ENCODE data around the gene NOS1AP. TPM values are rescaled to one million over a fixed set of nuclear protein-coding genes. Genes with fewer than 3 reads are reported as not detected.
A peak's percentile ranks its signal among the peaks of the same experiment; 100 is the strongest.
"Not testable (repeated sequence)": the region's sequence is repeated elsewhere in the genome, so short reads cannot be mapped to it uniquely, and the experiment has no call there.

NOS1AP gene
- total RNA-seq, 1 donor = 0.18 TPM

GRCh38 chr1:162195567-162195966 is 126.1 kb downstream of the NOS1AP start:
- no peak for TF ChIP-seq CTCF (IDR thresholded peaks at IDR 0.05; ENCODE audit: insufficient read depth, low read length)
- no peak overlapping the region for H3K4me3 ChIP-seq (ENCODE audit: low read depth, low read length)
- DNase-seq (ENCODE audit: low read depth) = no peak

DNA sequence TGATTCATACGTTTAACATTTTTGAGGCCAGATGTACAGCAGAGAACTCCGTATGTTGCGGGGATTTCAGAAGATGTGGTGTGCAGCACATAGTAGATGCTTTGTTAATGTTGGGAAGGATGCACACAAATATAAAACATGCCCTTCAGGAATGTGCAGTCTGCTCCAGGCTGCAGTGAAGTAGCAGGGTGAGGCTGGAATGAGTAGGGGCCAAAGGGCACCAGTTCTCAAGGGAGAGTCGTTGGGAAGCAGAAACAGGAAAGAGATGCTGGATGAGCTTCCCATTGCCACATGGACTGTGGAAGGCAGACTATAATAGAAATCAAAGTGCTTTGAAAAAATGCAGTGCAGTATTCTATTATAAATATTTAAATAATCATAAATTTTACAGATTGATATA is 126.9 kb downstream of the NOS1AP start:
- no peak overlapping the region for H3K4me3 ChIP-seq (ENCODE audit: low read depth, low read length)
- TF ChIP-seq CTCF (IDR thresholded peaks at IDR 0.05; ENCODE audit: insufficient read depth, low read length) = no peak
- DNase-seq (ENCODE audit: low read depth) = no peak

DNA sequence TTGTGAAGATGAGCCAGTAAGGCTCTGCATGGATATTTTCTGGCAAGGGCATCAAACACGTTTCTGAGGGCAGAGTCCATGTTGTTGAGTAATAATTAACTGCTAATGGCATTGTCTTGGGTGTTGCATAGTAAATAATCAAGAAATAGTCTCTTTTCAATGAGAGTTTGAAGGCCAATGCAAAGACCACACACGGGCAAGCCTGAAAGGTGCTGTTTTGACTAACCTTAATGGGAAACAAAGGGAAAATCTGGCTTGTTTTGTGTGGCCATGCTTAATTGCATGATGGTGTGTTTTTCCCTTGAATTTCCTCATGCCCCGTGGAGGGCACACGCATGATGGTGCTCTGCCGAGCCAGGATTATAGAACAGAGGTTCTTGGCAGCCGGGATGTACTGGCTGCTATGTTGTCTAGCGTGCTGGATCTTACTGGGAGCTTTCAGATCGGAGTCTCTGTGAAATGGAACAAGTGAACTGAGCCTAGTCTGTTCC is 127.6 kb downstream of the NOS1AP start:
- DNase-seq (ENCODE audit: low read depth) = no peak
- no peak for TF ChIP-seq CTCF (IDR thresholded peaks at IDR 0.05; ENCODE audit: insufficient read depth, low read length)
- H3K4me3 ChIP-seq (ENCODE audit: low read depth, low read length) = no peak overlapping the region

DNA sequence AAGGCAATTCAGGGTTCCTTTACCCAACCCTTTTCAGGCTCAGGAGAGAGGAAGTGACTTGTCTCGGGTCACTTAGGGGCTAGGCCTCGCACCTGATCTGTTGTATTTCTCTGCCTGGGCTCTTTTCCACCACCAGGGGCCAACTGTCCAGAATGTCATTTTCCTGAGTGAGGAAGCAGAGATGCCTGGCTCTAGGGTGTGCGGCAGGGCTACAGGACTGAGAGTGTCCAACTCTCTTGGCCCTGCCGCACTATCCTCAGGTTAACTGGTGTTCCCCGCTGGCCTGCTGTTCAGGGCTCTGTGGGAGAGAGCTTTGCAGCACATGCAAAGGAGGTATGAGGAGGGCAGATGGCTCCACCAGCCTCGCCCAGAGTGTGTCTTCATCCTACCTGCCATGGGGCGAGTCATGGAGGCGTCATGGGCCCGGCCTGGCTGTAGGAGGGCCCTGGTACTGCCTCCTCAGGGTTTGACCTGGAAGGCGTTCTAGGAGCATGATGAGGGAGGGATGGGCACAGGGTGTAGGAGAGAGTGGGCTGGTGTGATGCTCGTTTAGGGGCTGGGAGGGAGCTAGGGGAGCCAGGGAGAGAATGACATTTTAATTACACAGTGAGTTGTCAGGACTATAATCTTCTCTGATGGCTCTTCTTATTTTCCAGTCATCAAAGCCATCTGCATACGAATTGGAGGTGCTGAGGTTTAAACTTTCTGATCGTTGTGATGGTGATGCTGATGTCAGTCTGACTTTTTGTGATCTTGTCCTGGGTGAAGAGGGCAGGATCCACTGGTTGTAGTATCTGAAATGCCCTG is 128.3 kb downstream of the NOS1AP start:
- no peak for TF ChIP-seq CTCF (IDR thresholded peaks at IDR 0.05; ENCODE audit: insufficient read depth, low read length)
- no peak for DNase-seq (ENCODE audit: low read depth)

GRCh38 chr1:162200096-162200847 is 130.8 kb downstream of the NOS1AP start:
- no peak for TF ChIP-seq CTCF (IDR thresholded peaks at IDR 0.05; ENCODE audit: insufficient read depth, low read length)
- peak; percentile 6 for DNase-seq (ENCODE audit: low read depth)
- no peak overlapping the region for H3K4me3 ChIP-seq (ENCODE audit: low read depth, low read length)

More for the DNA sequence above, 128.3 kb downstream of the NOS1AP start:
- H3K4me3 ChIP-seq (ENCODE audit: low read depth, low read length) = no peak overlapping the region

GRCh38 chr1:162201062-162201461 is 131.6 kb downstream of the NOS1AP start:
- H3K4me3 ChIP-seq (ENCODE audit: low read depth, low read length); DNase-seq (ENCODE audit: low read depth): not testable (repeated sequence)

DNA sequence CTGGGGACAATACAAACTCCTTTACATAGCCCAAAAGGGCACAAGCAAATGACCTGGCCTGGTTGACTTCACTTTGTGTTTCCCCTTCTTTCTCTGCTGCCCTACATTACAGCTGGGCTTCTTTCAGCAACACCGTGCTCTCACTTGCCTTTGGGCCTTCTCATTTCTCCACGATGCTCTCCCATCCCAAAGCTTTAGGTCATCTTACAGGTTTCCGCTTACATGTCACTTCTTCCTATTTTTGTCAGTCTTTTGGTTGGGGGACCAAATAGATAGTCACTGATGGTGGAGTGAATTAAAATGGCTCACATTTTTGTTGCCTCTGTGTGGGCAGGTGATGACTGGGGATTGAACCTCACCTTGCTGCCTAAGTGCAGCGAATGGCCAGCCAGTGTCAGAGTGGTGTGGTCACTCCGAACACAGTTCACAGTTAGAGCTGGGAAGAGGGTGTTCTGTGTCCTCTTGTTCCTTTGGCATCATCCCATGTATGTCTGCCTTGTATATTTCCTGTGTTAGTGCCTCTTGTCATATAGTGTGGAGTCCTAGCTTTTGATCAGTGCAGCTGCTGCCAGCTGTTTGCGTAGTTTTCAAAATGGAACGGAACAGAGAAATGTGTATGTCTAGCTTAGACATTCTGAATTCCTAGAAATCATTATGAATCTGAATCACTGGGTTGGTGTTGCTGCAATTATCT is 134.8 kb downstream of the NOS1AP start:
- no peak for TF ChIP-seq CTCF (IDR thresholded peaks at IDR 0.05; ENCODE audit: insufficient read depth, low read length)
- DNase-seq (ENCODE audit: low read depth) = no peak
- H3K4me3 ChIP-seq (ENCODE audit: low read depth, low read length) = no peak overlapping the region

Data from fibroblast of the aortic adventitia (primary cell).